SK-N-SH treated with all-trans-retinoic acid at 6 μM for 48 hours (cell line): ENCODE measurements around the gene RCAN1.

Experiments used
- BACH2 ChIP-seq: fragments of 250-450 bp; sonication (Bioruptor Pico); IDR thresholded peaks from 2 replicates; pipeline ENCODE4 v1.9.0; 2021; ENCODE audit warnings: mild to moderate bottlenecking, borderline replicate concordance
- ESRRG ChIP-seq: fragments of 250-450 bp; sonication (Bioruptor Pico); IDR thresholded peaks from 2 replicates; pipeline ENCODE4 v1.6.1; 2021; ENCODE audit warnings: mild to moderate bottlenecking
- GLIS3 ChIP-seq: fragments of 250-450 bp; sonication (Bioruptor Pico); IDR thresholded peaks from 2 replicates; pipeline ENCODE4 v1.5.0; 2020; ENCODE audit warnings: mild to moderate bottlenecking, moderate library complexity
- ISL1 ChIP-seq: fragments of 250-450 bp; sonication (Bioruptor Pico); IDR thresholded peaks from 2 replicates; pipeline ENCODE4 v2.1.2; 2022; ENCODE audit warnings: mild to moderate bottlenecking, moderate library complexity
- OSR1 ChIP-seq: fragments of 250-450 bp; sonication (Bioruptor Pico); IDR thresholded peaks from 2 replicates; pipeline ENCODE4 v1.8.0; 2022; ENCODE audit warnings: moderate library complexity, mild to moderate bottlenecking, inconsistent platforms
- TCF4 ChIP-seq: fragments of 250-450 bp; sonication (Bioruptor Pico); IDR thresholded peaks from 2 replicates; pipeline ENCODE4 v1.8.0; 2021; ENCODE audit warnings: mild to moderate bottlenecking, moderate library complexity, borderline replicate concordance
- ZFP30 ChIP-seq: fragments of 450-650 bp; formaldehyde crosslinking; IDR thresholded peaks from 2 replicates; pipeline ENCODE4 v1.5.0; 2022; ENCODE audit warnings: mild to moderate bottlenecking, moderate library complexity
- TF ChIP-seq, protein P1 (sequence below): fragments of 250-450 bp; sonication (Bioruptor Pico); IDR thresholded peaks from 2 replicates; pipeline ENCODE4 v1.8.0; 2020; ENCODE audit warnings: mild to moderate bottlenecking, moderate library complexity, borderline replicate concordance
- TF ChIP-seq, protein P2 (sequence below): fragments of 250-450 bp; sonication (Bioruptor Pico); IDR thresholded peaks from 2 replicates; pipeline ENCODE4 v1.5.1; 2020; ENCODE audit warnings: low read depth, mild to moderate bottlenecking, moderate library complexity
- TF ChIP-seq, protein P3 (sequence below): fragments of 250-450 bp; sonication (Bioruptor Pico); IDR thresholded peaks from 2 replicates; pipeline ENCODE4 v1.5.1; 2021; ENCODE audit warnings: mild to moderate bottlenecking, moderate library complexity

DNA sequence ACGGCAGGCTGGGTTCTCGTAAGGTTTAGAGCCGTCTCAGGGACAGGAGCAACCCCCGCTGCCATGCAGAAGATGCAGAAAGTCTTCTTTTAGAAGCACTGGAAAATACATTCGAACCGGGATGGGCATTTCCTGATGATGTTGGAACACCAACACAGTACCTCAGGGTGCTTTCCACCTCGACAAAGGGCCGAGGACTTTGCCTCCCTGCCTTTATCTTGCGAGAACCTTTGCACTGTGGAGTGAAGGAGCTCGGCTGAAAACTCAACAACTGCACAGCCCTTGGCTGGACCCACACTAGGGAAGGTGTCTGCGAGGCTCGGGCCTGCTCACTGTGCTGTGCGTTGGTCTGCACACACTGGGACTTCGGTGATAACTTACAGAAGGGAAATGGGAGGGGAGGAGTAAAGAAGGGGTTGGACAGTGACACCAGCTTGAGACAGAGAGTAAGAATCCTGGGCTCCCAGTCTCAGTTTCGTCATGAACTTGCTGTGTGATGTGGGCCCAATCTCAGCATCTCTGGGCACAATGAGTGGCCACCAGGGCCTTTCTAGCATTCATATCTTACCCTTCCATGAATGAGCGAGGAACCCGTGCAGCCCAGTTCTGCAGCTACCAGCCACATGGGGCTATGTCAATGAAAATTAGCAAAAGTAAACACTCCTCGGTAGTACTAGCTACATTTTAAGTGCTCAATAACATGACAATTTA is 18.2 kb downstream of the RCAN1 start:
- TF ChIP-seq, protein P1, sequence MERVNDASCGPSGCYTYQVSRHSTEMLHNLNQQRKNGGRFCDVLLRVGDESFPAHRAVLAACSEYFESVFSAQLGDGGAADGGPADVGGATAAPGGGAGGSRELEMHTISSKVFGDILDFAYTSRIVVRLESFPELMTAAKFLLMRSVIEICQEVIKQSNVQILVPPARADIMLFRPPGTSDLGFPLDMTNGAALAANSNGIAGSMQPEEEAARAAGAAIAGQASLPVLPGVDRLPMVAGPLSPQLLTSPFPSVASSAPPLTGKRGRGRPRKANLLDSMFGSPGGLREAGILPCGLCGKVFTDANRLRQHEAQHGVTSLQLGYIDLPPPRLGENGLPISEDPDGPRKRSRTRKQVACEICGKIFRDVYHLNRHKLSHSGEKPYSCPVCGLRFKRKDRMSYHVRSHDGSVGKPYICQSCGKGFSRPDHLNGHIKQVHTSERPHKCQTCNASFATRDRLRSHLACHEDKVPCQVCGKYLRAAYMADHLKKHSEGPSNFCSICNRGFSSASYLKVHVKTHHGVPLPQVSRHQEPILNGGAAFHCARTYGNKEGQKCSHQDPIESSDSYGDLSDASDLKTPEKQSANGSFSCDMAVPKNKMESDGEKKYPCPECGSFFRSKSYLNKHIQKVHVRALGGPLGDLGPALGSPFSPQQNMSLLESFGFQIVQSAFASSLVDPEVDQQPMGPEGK: no peak
- TF ChIP-seq ZFP30 (CRISPR knock-in tag): no peak
- no peak for TF ChIP-seq OSR1
- no peak for TF ChIP-seq BACH2
- TF ChIP-seq, protein P2, sequence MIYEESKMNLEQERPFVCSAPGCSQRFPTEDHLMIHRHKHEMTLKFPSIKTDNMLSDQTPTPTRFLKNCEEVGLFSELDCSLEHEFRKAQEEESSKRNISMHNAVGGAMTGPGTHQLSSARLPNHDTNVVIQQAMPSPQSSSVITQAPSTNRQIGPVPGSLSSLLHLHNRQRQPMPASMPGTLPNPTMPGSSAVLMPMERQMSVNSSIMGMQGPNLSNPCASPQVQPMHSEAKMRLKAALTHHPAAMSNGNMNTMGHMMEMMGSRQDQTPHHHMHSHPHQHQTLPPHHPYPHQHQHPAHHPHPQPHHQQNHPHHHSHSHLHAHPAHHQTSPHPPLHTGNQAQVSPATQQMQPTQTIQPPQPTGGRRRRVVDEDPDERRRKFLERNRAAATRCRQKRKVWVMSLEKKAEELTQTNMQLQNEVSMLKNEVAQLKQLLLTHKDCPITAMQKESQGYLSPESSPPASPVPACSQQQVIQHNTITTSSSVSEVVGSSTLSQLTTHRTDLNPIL (CRISPR knock-in tag): no peak
- TF ChIP-seq, protein P3, sequence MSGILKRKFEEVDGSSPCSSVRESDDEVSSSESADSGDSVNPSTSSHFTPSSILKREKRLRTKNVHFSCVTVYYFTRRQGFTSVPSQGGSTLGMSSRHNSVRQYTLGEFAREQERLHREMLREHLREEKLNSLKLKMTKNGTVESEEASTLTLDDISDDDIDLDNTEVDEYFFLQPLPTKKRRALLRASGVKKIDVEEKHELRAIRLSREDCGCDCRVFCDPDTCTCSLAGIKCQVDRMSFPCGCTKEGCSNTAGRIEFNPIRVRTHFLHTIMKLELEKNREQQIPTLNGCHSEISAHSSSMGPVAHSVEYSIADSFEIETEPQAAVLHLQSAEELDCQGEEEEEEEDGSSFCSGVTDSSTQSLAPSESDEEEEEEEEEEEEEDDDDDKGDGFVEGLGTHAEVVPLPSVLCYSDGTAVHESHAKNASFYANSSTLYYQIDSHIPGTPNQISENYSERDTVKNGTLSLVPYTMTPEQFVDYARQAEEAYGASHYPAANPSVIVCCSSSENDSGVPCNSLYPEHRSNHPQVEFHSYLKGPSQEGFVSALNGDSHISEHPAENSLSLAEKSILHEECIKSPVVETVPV (CRISPR knock-in tag): no peak
- no peak for TF ChIP-seq TCF4 (CRISPR knock-in tag)
- no peak for TF ChIP-seq ESRRG (CRISPR knock-in tag)
- no peak for TF ChIP-seq GLIS3 (CRISPR knock-in tag)
- no peak for TF ChIP-seq ISL1 (CRISPR knock-in tag)
